OCI-LY1 (cell line): ENCODE measurements around the gene RANBP10.

Experiments
- EZH2 ChIP-seq: fragments of 200-600 bp; sonication (generic), shearing (Covaris generic); IDR thresholded peaks from 2 replicates; pipeline ENCODE4 v1.8.0; 2017; ENCODE audit warnings: borderline replicate concordance, mixed run types, mild to moderate bottlenecking, antibody characterized with exemption, low read length, moderate library complexity, mixed read lengths
- TF ChIP-seq, protein P1 (sequence below): fragments of 200-600 bp; sonication (generic), shearing (Covaris generic); IDR thresholded peaks from 2 replicates; pipeline ENCODE4 v1.5.1; 2017; ENCODE audit warnings: mild to moderate bottlenecking, antibody characterized with exemption, low read length, moderate library complexity, mixed read lengths

DNA sequence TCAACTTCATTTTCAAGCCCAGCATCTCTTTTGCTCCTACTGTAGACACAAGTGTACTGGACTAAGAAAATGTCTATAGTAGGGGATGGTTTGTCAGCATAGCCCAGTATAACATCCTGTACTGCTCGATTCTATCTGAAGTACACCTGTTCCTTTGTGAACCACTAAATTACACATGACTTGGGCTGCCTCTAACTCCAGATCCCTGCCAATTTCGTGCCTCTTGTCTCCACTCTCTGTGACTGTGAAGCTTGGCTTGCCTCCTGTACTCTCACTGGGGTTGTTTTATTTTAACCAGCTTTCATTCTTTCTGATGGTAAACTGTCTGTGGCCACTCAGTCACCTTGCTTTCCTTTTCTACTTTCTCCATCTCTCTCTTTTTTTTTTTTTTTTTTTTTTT, 111.7 kb downstream of the RANBP10 start:
- TF ChIP-seq, protein P1, sequence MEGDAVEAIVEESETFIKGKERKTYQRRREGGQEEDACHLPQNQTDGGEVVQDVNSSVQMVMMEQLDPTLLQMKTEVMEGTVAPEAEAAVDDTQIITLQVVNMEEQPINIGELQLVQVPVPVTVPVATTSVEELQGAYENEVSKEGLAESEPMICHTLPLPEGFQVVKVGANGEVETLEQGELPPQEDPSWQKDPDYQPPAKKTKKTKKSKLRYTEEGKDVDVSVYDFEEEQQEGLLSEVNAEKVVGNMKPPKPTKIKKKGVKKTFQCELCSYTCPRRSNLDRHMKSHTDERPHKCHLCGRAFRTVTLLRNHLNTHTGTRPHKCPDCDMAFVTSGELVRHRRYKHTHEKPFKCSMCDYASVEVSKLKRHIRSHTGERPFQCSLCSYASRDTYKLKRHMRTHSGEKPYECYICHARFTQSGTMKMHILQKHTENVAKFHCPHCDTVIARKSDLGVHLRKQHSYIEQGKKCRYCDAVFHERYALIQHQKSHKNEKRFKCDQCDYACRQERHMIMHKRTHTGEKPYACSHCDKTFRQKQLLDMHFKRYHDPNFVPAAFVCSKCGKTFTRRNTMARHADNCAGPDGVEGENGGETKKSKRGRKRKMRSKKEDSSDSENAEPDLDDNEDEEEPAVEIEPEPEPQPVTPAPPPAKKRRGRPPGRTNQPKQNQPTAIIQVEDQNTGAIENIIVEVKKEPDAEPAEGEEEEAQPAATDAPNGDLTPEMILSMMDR = no peak
- TF ChIP-seq EZH2 = no peak
